Liver (tissue), 3 donors: Measurements from ENCODE around the gene ZNF782.

Source experiments
- GABPA ChIP-seq, 2 donors: IDR thresholded peaks in 1 of 2; conservative IDR thresholded peaks in 1 of 2; 2 replicates each; pipeline ENCODE4 v1.6.1; 2016; ENCODE audit warnings: antibody characterized with exemption in 2 of 2, mild to moderate bottlenecking in 1 of 2, moderate library complexity in 1 of 2
- RAD21 ChIP-seq, 2 donors: IDR thresholded peaks; 2 replicates each; pipeline ENCODE4 v1.6.1; 2016; ENCODE audit warnings: antibody characterized with exemption in 2 of 2, mild to moderate bottlenecking in 2 of 2
- SP1 ChIP-seq: IDR thresholded peaks from 2 replicates; pipeline ENCODE4 v1.6.1; 2018; ENCODE audit warnings: antibody characterized with exemption, mild to moderate bottlenecking
- TAF1 ChIP-seq: conservative IDR thresholded peaks from 2 replicates; pipeline ENCODE4 v1.6.1; 2016; ENCODE audit warnings: antibody characterized with exemption, mild to moderate bottlenecking
- TF ChIP-seq, protein P1 (sequence below): fragments of 150-350 bp; IDR thresholded peaks from 2 replicates; pipeline ENCODE4 v1.5.1; 2017; ENCODE audit warnings: improper control_type of control experiment, low read depth, low read length; ENCODE audit not compliant: missing input control
- TF ChIP-seq, protein P2 (sequence below): IDR thresholded peaks from 2 replicates; pipeline ENCODE4 v1.6.1; 2016; ENCODE audit warnings: antibody characterized with exemption
- donor health status: healthy.
- donor health status: healthy.

DNA sequence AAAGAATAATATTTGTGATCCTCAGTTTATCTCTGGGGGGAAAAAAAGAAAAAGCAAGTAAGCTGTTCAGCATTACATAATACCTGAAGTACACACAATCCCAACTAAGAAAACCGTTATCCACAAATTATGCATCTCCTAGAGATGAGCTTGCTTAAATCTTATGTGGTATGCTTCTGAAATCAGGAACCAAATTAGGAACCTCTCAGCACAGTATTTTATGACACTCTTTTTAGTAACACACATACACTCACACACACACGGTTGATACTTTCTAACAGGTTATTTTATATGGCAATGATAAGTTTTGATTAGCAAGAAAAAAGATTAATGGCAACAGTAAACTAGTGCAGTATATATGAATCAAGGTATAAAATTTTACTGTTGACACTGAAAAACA lies 75.2 kb downstream of the ZNF782 start:
- no peak for TF ChIP-seq RAD21 (IDR thresholded peaks at IDR 0.05)
- TF ChIP-seq, protein P1, sequence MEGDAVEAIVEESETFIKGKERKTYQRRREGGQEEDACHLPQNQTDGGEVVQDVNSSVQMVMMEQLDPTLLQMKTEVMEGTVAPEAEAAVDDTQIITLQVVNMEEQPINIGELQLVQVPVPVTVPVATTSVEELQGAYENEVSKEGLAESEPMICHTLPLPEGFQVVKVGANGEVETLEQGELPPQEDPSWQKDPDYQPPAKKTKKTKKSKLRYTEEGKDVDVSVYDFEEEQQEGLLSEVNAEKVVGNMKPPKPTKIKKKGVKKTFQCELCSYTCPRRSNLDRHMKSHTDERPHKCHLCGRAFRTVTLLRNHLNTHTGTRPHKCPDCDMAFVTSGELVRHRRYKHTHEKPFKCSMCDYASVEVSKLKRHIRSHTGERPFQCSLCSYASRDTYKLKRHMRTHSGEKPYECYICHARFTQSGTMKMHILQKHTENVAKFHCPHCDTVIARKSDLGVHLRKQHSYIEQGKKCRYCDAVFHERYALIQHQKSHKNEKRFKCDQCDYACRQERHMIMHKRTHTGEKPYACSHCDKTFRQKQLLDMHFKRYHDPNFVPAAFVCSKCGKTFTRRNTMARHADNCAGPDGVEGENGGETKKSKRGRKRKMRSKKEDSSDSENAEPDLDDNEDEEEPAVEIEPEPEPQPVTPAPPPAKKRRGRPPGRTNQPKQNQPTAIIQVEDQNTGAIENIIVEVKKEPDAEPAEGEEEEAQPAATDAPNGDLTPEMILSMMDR: no peak
- no peak for TF ChIP-seq TAF1
- TF ChIP-seq, protein P2, sequence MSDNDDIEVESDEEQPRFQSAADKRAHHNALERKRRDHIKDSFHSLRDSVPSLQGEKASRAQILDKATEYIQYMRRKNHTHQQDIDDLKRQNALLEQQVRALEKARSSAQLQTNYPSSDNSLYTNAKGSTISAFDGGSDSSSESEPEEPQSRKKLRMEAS: no peak
- TF ChIP-seq GABPA (IDR thresholded peaks at IDR 0.05 in 1 of 2, conservative IDR thresholded peaks at IDR 0.05 in 1 of 2): no peak
- TF ChIP-seq SP1: no peak
